ENCODE results near the gene ITCH.
"Not testable (repeated sequence)": the region's sequence is repeated elsewhere in the genome, so short reads cannot be mapped to it uniquely, and the experiment has no call there.

Gene ITCH

DNA sequence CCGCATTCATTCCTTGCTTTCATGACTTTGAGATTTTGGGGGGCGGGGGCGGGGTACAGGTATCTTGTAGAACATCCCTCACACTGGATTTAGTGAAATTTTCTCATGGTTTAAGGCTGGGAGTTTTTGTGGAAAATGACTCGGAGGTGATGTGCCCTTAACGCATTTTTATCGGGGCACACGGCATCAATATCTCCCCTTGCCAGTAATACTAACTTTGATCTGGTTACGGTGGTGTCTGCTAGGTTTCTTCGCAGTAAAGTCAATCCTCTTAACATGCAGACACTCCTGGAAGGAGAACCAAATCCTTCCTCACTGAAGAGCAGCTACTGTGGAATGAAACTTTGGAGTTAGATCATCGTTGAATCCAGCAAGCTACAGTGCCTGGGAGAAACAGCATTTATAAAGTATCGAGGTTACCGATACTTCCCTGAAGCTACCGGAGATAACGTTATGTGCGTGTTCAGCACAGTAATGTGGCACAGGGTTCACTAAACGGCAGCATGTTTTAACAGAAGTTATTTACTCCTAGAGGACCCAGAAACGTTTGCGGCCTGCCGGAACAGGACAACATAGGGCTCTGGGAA, 151.9 kb downstream of the ITCH start:
- DNase-seq: no peak

DNA sequence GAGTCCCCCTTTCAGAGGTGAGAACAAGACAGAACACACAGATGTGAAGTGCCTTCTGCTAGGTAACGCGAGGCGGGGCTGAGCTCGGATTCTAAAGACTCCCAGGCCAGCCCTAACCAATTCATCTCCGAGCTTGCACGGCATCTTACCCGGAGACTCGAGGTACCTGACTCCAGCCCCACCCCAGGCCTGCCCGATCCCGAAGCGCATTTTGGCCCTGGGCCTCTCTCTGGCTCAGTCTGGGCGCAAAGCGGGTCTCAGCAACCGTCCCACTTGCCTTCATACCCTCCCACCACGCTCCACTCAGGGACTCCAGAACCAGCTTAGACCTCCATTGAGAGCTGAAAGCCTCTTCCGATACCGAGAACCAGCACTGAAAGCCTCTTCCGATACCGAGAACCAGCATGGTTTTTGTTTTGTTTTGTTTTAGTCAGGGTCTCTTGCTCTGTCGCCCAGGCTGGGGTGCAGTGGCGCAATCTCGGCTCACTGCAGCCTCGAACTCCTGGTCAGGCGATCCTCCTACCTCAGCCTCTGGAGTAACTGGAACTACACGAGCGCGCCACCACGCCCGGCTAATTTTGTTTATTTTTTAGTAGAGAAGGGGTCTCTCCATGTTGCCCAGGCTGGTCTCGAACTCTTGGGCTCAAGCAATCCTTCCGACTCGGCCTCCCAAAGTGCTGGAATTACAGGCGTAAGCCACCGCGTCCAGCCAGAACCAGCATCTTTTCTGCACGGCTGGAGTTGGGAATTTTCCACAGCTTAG, 152.6 kb downstream of the ITCH start:
- peak; percentile 74 for DNase-seq

- DNase-seq: peak; percentile 94
These were observed 153.4 kb downstream of the ITCH start, which contains the start of gene DYNLRB1 for GRCh38 chr20:34516247-34517113. DYNLRB1 (plus strand) TSS chr20:34516422; CDS start chr20:34516459, 37 bp downstream.

DNA sequence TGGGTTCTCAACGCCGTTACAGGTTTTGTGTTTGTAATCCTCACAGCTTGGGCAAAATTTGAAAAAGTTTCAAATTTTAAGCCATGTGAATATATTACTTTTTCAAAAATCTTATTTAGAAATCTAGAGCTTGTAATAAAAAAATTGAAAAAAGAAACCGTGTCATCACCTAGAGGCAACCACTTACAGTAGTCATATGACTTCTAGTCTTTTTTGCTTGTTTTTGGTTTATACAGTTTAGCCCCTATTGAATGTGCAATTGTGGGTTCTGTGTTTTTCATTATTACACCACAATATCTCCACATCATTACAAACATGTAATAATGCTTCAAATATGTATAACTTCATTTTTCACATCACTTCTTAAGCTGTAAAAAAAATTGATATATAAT, 154.0 kb downstream of the ITCH start:
- no peak for DNase-seq

- DNase-seq: not testable (repeated sequence)
These were observed 155.8 kb downstream of the ITCH start for GRCh38 chr20:34518863-34519262.

DNA sequence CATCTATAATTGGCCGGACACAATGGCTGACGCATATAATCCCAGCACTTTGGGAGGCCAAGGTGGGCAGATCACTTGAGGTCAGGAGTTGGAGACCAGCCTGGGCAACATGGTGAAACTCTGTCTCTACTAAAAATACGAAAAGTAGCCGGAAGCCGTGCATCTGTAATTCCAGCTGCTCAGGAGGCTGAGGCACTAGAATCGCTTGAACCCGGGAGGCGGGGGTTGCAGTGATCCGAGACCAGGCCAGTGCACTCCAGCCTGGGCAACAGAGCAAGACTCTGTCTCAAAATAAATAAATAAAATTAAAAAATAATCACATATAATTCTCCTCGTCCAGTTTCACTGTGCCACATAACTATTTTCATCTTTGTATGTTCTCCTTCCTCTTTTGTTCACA, 156.8 kb downstream of the ITCH start:
- DNase-seq: not testable (repeated sequence)

DNA sequence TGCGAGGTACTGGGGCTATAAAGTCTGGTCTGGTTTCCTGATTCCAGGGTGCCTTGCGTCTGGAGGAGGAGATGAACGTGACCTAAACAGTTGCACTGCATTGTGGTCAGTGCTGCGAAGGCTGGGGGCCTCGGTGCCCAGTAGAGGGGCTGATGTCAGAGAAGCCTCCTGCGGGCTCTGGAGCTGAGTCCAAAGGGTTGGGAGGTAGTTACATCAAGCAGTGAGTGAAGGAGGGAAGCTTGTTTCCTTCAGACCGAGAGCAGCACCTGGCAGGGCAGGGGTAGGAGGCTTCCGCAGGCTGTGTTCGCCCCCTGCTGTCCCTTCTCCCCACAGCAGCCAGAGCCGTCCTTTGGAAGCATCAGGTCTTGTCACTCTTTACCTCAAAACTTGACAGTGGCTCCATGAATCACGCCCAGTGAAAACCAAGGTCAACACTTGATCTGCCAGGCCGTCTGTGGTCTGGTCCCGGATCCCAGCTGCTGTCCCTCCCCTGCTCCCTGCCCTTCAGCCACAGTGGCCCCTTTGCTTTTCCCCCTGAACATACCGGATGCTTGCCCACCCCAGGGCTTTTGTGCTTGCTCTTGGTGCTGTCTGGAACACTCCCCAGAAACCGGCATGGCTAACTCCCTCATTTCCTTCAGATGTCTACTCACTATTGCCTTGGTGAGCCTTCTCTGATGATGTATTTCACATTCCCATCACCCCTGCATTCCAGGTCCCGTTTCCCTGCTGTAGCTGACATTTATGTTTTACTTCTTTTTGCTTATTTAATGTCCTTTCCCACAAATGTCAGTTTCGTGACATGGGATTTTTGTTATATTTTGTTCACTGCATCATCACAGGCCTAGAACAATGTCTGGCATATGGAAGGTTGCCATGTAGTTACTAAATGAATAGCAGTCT, 160.1 kb downstream of the ITCH start:
- peak; percentile 7 for DNase-seq

GRCh38 chr20:34524426-34524825, 161.4 kb downstream of the ITCH start:
- DNase-seq: no peak

- no peak for DNase-seq
These were observed 162.3 kb downstream of the ITCH start for GRCh38 chr20:34525342-34525708.

- peak; percentile 90 for DNase-seq
These were observed 162.8 kb downstream of the ITCH start for GRCh38 chr20:34525709-34526416.

DNA sequence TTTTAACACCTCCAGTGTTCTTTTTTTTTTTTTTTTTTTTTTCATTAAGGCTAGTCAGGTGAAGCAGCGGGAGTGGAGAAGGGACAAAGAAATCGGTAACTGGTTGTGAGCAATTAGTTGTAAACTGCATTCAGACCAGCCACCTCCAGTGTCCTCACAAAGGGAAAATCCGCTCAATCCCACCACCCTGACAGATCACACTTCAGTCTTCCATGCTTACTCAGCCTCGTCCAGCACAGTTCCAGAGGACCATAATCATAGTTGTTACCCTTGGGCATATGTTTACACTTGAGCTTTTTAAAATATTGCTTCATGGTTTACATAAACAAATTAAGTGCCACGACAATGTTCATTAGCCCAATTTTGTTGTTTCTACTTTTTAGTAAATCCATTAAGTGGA, 163.4 kb downstream of the ITCH start:
- no peak for DNase-seq

DNA sequence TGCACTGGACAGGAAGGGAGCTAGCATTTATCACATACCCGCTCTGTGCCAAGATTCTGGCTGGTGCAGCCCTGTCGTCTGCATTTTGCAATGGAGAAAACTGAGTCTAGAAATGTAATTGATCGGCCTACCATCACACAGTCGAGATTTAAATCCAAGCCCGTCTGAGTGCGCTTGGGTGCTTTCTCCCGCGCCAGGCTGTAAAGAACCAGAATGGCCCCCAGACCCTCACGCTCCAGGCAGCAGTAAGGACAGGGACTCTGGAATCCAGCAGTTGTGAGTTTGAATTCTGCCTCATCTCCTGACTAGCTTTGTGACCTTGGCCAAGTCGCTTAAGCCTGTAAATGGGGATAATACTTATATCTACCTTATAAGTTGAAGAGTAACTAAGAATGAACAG, 163.9 kb downstream of the ITCH start:
- DNase-seq: no peak

DNA sequence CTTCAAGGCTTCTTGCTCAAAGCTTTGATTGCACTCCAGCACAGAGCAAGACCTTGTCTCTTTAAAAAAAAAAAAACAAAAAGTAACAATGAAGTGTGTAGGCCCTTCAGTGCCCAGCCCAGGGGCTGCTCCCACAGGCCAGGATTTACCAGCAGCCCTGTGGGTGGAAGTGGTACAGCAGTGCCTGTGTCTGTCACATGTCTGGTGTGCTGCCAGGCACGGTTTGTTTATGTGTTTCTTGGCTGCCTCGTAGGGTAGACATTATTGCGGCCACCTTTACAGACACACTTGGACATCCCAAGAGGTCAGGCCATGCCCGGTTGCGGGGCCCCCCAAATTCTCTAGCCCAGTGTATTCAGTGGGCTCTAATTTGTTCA, 165.8 kb downstream of the ITCH start:
- peak; percentile 55 for DNase-seq

DNA sequence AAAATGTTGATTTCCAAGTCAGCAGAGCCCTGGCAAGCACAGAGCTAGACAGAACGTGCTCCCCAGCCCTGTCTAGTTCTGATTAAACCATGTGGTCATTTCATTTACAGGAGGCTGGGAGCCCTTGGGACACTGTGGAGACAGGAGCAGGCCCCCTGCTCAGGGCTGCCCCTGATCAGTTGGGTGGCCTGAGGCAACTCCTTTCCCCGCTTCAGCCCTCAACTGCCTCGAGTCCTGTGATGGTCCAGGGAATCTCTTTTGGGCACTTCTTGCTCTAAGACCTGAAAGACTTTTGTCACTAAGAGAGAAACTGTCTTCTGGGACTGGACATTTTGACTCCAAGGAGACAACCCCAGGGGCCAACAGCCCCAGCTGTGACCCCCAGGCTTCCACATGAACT, 166.7 kb downstream of the ITCH start:
- DNase-seq: no peak

- no peak for DNase-seq
These were observed 167.3 kb downstream of the ITCH start for GRCh38 chr20:34530342-34530741.

DNA sequence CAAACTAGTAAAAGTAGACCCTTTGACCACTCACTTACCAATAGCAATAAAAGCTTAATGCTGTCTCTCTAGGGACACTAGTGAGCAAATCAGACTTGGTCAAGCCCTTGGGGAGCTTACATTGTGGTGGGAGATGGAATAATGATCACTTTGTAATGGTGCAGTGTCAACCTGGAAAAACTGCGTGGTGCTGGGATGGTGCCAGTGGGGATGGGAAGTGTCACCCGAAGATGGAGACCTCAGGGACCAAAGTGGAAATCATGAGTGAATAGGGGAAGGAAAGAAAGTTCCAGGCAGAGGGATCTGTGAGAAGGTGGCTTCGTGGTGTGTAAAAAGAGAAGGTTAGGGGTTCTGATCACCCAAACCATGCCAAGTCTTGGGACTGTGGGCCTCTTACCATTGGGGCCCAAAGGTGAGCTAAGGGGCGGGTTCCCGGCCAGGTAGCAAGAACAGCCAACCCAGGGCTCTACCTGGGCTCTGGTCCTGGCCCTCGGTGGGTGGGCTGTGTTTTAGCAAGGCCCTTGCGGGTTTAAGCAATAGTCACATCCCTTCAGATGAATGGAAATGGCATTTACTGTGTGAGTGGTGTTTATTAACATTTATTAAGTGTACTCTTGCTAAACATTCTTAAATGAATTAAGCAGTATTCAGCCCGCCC, 168.7 kb downstream of the ITCH start:
- no peak for DNase-seq

DNA sequence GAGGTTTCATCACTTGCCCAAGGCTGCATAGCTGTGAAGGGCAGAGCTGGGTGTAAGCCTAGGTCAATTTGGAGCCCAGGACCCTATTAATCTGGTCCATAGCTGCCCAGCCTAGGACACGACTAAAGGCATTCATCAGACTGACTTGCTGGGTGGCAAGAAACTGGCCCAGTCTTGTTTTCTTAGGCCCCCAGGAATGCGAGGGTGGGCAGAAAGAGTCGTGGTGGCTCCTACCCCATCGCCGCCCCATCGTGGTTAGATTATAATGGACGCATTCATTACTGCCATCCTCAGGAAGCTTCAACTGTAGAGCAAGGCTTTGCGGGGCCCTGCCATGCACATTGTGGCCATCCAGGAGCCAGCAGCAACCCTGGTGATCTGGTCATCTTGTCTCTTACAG, 169.2 kb downstream of the ITCH start:
- DNase-seq: no peak

DNA sequence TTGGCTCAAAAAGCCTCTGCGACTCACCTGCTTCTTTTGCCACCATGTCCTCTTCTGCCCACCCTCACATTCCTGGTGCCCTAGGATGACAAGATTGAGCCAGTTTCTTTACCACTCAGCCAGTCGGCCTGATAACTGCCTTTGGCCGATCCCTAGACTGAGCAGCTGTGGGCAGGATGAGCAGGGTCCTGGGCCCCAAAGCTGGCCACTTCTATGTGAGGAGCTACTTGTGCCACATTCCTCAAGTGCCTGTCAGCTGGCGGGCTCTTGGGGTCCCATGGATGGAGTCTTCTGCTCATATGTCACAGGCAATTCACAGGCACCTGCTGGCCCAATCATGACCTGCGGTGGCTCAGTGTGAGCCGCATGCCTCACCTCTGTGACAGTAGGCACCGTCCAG, 169.7 kb downstream of the ITCH start:
- DNase-seq: no peak

DNA sequence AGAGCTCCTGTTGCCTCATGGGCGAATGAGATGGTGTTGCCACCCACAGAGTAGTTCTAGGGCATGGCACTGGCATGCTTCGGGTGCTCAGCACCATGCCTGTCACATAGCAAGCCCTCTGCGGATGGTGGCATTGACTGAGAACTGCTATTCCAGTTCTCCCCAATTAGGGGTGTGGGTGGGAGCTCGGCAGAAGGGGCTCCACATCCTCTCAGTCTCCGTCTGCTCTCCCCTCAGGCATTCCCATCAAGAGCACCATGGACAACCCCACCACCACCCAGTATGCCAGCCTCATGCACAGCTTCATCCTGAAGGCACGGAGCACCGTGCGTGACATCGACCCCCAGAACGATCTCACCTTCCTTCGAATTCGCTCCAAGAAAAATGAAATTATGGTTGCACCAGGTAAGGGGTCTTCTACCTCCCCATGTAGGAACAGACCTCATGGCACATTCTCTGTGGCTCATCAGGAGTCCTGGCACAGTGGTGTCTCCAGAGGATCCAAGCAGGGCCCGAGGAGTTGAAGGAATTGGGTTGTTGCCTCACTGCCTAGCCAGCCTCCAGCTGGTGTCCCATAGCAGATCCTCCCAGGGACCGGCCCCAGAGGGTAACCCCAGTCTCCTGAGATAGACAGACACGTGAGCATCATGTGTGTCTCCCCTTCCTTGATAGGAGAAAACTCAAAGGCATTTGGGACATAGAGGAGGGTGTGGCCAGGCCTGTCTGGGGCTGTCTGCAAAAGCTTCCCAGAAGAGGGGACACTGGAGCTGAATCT, 171.5 kb downstream of the ITCH start:
- DNase-seq: no peak

- DNase-seq: no peak
These were observed 172.3 kb downstream of the ITCH start for GRCh38 chr20:34535301-34535840.
